ENCODE results near the gene ZNF90.

- TF ChIP-seq CTCF (IDR thresholded peaks at IDR 0.05): no peak
- TF ChIP-seq POLR2A (IDR thresholded peaks at IDR 0.05): no peak
These were observed 33.1 kb upstream of the ZNF90 start for GRCh38 chr19:20044663-20045062.

Measured in Peyer's patch (tissue), 4 donors.